HTR-8/SVneo (cell line): ENCODE results near the gene CCDC175.

Source experiments
- DNase-seq: peaks from one replicate; pipeline ENCODE4 v3.0.0; 2011; ENCODE audit warnings: low spot score, mixed read lengths; ENCODE audit not compliant: insufficient read length
- FAIRE-seq: peaks from 2 replicates; lab custom pipeline; 2011; peaks lifted over from hg19 to GRCh38; lab: Jason Lieb, UNC

The CCDC175 gene

DNA sequence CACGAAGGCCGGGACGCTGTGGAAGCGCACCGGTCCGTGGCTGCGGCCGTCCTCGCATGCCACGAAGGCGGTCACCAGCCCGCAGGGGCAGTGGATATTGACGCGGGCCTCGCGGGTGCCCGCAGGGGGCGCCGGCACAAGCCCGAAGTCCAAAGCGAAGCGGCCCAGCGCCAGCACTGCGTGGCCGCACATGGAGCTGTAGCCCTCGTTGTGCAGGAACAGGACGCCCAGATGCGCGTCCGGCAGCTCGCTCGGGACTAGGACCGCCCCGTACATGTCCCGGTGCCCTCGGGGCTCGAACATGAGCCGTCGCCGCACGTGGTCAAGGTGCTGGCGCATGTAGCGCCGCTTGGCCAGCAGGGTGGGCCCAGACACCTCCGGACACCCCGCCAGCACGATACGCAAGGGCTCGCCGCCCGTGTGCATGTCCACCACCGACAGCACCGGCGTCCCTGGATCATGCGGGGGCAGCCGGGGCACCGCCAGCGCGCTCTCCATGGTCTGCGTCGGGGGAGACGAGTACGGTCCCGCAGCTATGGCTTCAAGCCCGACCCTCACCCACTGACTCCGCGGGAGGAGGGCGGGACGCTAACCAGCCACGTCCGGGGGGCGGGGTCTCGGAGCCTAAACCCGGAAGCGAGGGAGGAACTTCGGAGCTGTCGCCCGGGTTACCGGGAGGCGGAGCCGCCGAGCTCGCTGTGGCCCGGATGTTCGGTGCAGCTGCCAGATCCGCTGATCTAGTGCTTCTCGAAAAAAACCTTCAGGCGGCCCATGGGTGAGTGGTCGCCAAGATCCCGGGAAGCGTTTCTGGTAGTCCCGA is 92.6 kb downstream of the CCDC175 start, which contains the start of the genes JKAMP and L3HYPDH:
JKAMP (plus strand) TSS at position 699 of the 820 bp plus-strand sequence; CDS start at position 772, 73 bp downstream.
L3HYPDH (minus strand) TSS at position 590 of the 820 bp plus-strand sequence; CDS start at position 498, 92 bp downstream.
- DNase-seq (peak; percentile 100), FAIRE-seq (peak; percentile 100)

DNA sequence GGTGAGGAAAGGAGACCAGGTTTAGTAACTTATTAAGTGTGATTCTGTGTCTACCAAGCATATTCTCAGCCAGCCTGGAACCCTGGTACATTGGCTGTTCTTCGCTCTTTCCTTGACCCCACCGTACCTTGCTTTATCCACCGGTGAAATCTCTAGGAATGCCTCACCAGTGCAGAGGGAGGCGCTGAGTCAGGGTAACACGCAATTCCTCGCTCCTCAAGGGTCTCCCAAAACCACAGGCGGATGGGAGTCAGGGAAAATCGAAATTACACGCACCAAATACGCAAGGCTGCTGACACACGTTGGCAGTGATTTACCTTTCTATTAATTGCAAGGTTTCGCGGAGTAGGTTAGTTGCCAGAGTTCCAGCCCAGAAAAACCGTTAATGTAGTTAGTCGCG is 93.2 kb downstream of the CCDC175 start:
- FAIRE-seq: no peak
- peak; percentile 45 for DNase-seq

DNA sequence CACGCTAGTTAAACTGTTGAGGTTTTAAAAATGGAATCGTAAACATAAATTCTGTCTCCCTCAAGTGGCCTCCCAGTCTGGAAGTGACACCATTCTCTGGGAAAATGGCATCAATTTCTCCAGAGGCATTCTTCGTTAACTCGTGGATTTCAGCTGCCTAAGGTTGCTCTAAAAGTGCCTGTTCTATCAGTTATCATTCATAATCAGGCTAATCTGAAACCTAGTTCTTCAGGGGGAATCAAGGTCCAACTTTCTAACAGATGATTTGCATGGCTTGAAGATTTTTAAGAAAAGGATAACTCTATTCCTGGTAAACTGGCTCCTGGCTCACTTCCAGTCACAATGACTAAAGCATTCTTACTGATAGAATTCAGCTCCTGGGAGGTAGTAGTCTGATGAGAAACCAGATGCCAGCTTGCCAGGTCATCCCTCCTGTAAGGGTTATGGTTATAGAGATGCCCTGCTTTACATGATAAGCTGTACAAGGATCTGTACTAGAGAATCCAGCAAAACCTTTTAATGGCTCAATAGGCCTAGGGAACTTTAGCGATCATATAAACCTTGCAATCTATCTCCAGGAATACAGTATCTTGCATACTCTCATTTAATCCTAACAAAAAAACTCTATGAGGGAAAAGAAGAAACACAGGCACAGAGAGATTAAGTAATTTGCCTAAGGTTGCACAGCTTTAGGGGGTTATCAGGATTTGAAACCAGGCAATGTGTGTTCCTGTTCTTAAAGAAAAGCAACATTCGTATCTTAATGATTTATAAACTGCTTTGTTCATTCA is 93.9 kb downstream of the CCDC175 start:
- FAIRE-seq: no peak

DNA sequence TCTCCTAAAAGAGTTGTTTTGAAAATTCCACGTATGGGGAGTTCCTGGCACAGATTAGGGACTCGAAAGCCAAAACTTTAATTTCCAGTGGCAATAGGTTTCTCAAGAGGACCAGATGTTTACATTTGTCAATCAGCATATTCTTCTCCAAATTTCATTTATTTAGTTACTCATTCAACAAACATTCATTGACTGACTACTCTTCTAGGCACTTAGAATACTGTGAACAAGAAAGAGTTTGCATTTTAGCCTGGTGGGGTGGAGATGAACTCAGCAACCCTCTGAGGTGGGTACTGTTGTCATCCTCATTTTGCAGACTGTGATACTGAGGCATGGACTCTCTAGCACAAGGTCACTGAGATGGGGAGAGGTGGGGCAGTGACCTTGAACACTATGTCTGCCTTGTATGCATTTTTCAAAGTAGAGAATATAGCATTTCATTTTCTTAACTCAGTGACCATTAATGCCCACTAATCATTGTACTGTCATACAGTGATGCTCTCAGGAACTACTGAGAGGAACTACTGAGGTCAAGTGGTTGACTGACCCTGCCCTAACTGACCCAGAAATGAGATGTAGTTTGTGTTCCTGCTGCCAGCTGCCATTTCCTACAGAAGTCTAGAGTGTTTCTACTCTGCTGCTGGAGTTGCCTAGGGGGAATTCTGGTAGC is 94.6 kb downstream of the CCDC175 start:
- DNase-seq: peak; percentile 66
- peak; percentile 95 for FAIRE-seq

More for the DNA sequence above, 93.9 kb downstream of the CCDC175 start:
- peak; percentile 93 for DNase-seq

DNA sequence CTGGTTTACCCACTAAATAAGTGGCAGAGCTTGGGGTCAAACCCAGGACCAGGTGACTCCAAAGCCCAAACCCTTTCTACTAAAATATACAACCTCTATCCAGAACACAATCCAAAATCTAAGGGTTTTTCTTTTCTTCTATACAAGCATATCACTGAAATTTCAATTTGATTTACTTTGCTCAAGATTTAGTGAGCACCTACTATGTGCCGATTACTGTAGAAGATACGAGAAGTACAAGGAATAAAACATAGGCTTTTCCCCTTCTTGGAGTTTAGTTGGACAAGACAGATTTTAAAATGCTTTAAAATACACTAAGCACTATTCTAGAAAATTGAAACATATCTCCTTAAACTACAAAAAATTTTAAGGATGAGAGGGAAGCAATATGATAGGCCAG is 95.2 kb downstream of the CCDC175 start:
- DNase-seq (no peak), FAIRE-seq (no peak)

DNA sequence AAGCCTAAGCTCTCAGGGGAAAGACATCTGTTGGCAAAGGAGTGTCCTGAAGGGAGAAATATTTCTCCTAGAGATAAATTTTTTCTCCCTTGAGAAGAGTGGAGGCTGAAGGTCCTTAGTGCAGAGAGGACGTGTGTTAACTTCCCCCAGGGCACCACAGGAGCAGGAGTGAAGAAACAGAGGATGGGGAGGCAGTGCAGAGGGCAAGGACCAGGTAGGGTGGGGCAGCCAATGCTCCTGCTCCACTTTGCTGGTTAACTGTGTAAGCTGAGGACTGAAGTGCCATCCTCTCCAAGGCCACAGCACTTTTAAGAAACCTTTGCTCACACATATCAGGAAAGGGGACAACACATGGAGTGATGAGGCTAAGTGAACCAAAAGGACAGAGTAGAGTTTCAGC is 96.4 kb downstream of the CCDC175 start:
- DNase-seq (no peak), FAIRE-seq (no peak)

DNA sequence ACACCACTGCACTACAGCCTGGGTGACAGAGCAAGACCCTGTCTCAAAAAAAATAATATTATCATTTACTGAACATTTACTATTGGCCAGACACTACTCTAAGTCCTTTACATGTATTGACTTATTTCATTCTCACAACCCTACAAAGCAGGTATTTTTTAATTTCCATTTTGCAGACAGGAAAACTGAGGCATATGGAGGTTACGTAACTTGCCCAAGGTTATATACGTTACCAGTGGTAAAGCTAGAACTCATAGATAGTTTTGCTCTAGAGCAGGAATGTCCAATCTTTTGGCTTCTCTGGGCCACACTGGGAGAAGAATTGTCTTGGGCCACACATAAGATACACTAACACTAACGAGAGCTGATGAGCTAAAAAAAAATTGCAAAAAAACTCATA is 98.1 kb downstream of the CCDC175 start:
- DNase-seq (no peak), FAIRE-seq (peak; percentile 28)

DNA sequence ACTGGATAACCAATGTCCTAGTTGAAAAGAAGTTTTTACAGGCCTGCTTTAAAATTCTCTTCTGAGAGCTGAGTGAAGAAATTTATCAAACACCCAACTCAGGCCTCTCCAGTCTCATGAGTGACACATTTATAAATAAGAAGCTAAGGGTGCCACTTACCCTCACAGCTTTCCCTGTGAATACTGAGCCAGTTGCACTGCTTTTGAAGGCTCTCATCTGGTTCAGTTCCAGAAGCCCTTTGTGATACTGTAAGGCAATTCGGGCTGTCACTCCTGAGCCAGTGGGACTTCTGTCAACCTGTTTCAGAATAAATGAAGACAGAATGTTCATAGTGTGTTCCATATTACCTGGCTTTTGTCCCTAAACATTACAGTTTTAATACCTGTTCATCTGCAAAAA is 100.9 kb downstream of the CCDC175 start:
- no peak for DNase-seq
- FAIRE-seq: peak; percentile 79

DNA sequence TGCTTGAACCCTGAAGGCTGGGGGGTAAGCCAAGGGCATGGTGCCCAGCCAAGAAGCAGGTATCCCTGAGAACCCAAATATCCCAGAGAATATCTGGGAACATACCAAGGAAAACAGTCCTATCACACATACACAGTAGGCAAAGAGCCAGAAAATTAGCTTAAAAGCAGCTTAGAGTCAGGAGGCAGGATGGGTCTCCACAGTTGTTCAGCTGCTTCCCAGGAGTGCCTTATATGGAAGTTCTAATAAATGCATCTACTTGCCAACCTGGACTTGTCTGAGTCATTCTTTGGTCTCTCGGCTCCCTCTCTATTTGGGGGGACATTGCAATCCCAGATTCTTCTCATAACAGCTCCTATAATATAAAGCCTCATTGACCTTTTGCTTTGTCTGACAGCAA is 102.4 kb downstream of the CCDC175 start:
- DNase-seq (no peak), FAIRE-seq (peak; percentile 13)

DNA sequence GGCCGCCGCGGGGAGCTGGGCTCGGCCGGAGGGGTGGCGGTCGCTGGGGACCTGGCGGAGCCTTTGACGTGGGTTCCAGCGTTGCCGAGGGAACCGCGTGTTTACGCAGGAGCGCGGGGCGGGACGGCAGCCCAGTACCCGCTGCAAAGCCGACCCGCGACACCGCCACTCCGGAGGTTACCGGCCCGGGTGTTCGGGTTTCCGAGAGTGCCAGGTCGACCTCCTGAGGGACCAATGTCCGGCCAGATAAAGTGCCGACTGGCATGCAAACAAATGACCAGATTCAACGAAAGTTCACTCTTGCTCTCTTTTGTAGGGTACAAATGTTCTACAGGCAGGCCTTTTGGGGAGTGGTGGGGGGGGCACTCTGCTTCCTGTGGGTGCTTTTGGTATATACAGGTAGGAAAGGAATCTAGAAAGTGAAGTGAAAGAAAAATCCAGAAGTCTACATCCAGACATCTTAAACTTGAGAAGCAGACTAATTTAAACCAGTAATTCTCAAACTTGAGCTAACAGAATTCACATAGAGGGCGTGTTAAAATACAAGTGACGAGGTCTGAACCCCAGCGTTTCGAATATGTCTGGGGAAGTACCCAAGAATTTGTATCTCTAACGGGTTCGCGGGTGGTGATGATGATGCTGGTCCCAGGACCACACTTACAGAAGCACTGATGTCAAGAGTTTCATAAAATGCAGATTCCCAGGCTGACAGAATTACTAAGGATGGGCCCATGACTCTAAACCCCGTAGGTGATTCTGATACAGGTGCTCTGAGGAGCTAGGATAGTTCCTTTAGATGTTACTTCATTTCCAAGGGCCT is 111.1 kb downstream of the CCDC175 start, which contains the start of gene GPR135:
GPR135 (minus strand) TSS at position 65 of the 820 bp plus-strand sequence. CDS start 154 bp downstream, outside the sequence.
- FAIRE-seq: no peak
- DNase-seq: no peak

DNA sequence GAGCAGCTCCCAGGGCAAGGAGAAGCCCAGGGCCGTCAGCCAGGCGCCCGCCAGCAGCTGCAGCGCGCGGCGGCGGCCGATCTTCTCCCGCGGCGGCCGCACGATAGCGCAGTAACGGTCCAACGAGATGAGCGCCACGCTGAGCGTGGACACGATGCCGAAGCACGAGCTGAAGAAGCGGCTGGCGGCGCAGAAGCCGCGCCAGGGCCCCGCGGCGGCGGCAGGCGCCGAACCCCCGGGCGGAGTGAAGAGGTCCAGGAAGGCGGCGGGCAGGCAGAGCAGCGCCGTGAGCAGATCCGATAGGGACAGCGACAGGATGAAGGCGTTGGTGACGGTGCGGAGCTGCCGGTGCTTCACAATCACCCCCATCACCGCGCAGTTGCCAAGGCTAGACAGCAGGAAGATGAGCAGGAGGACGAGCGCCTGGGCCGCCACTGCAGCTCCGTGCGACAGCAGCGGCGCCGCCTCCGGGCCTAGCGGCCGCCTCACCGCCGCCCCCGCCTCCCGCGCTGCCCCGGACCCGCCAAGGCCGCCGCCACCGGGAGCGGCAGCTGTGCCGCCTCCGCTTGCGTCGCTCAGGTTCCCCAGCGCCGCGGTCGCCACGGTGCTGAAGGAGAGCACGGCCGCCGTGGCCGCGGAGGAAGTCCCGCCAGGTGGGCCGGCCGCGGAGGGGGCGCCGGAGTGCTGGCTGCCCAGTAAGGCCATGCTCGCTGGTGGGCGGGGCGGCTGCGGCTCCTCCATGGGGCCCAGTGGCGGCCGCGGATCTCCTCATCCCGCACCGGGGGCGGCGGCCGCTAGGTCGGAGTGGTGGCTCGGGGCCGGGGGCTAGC is 111.9 kb downstream of the CCDC175 start:
- no peak for FAIRE-seq
- peak; percentile 39 for DNase-seq

DNA sequence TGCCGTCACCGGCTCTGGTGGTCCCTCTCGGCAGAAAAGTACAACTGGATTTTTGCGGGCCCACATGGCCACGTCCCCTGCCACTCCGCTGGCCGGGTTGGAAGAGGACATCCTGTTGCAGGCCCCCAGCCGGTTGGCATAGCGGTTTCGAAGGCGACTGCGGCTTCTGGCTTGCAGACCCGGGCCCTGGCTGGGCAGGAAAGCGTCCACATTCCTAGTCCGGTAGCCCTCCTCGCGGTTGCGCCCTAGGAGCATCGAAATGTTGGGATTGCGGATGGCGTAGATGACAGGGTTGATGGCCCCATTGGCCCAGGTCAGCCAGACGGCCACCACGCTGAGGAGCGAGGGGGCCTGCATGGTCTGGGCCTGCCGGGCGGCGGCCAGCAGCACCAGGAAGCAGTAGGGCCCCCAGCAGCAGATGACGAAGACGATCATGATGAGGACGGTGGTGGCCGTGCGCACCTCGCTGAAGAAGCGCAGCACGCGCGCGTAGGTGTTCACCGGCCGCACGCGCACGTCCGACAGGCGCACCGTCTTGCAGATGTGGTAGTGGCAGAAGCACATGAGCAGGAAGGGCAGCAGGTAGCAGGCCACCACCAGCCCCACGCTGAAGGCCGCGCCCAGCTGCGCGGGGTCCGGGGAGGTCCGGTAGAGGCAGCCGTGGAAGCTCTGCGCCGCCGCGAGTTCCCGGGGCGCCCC is 112.7 kb downstream of the CCDC175 start:
- peak; percentile 98 for FAIRE-seq
- no peak for DNase-seq

DNA sequence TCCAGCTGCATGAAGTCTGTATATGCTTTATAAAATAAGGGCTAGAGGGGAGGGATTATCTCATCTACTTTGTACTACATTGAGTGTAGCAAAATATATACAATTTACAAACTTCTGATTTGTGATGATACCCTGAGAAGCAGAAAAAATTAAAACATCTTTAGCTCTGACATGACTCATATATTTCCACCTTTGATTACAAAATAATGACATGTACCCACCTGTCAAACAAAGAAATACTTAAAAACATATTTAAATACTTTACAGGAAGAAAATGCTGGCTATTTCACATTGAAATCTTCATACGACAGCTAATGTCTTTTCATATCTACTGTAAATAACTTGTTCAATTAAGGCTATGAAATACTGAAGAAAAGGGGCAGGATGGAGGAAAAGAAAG is 114.7 kb downstream of the CCDC175 start:
- DNase-seq (no peak), FAIRE-seq (no peak)

DNA sequence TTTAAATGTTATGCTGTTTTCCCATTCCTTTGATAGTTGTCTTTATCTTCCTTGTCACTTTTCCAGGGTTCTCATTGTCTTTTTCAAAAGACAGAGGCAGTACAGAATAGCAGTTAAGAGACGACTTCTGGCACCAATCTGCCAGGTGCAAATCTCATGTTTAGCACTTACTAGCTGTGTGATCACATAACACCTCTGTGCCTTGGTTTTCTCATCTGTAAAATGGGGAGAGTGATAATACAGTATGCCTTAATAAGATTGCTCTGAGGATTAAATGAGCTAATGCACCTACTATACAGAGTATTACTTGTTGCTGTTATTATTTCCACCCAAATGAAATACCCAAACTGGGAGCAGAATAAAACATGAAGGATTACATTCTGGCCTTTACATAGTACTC is 116.2 kb downstream of the CCDC175 start:
- peak; percentile 78 for FAIRE-seq
- no peak for DNase-seq

DNA sequence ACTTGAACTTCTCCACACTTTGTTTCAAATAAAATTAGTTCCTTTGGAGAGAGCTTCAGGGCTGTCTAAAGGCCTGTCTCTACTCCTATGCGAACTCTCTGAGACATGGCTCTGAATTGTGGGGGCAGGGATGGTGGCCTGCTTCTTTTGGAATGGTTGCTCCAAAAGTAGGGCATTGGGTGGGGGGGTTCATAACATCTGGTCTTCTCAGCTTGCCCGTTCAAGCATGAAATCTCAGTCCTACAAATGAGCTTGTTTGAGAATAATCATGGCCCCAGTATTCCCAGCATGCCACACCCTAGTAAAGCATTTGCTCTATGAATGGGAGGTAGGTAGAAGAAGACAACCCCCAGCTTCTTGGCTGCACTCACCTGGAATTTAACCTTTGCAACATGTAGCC is 118.1 kb downstream of the CCDC175 start:
- no peak for DNase-seq
- peak; percentile 73 for FAIRE-seq

DNA sequence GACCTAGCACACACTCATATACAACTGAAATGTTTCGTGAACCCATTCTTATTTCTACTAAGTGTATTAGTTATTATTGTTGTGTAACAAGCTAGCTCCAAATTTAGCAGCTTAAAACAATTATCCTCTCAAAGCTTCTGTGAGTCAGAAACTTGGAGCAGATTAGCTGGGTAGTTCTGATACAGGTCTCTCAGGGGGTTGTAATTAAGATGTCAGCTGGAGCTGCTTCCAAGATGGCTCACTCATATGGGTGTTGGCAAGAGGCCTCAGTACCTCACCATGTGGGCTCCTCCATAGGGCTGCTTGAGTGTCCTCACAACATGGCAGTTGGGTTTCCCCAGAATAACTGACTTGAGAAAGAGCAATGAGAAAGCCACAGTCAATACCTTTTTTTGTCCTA is 121.2 kb downstream of the CCDC175 start:
- DNase-seq (no peak), FAIRE-seq (no peak)
